ENCODE measurements around the gene CFAP119.

CFAP119 gene

DNA sequence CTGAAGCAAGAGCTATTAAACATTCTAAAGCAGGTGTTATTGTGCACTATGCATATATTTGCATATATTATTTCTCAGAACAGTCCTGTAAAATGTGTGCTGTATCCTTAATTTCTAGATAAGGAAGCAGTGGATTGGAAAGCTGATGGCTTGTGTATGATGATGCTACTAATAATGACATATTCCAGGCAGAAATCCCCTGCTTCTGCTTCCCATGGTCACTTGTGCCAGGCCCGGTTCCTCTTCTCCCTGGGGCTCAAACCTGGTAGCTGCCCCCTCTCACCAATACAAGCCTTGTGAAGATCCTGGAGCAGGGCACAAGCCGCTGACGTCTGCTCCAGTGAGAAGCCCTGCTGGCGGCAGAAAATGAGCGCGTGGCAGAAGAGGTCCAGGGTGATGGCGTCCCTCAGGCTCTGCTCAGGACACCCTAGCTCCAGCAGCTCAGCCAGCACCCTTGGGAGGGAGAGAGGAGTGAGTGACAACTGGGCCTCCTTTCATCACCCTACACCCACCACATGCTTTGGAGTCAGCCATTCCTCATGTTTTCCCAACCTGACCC lies 1.8 kb downstream of the CFAP119 start:
- DNase-seq (ENCODE audit: low spot score), result no peak
- TF ChIP-seq, protein P1, sequence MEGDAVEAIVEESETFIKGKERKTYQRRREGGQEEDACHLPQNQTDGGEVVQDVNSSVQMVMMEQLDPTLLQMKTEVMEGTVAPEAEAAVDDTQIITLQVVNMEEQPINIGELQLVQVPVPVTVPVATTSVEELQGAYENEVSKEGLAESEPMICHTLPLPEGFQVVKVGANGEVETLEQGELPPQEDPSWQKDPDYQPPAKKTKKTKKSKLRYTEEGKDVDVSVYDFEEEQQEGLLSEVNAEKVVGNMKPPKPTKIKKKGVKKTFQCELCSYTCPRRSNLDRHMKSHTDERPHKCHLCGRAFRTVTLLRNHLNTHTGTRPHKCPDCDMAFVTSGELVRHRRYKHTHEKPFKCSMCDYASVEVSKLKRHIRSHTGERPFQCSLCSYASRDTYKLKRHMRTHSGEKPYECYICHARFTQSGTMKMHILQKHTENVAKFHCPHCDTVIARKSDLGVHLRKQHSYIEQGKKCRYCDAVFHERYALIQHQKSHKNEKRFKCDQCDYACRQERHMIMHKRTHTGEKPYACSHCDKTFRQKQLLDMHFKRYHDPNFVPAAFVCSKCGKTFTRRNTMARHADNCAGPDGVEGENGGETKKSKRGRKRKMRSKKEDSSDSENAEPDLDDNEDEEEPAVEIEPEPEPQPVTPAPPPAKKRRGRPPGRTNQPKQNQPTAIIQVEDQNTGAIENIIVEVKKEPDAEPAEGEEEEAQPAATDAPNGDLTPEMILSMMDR (IDR thresholded peaks at IDR 0.05; ENCODE audit: extremely low read depth, missing control alignments), result no peak

DNA sequence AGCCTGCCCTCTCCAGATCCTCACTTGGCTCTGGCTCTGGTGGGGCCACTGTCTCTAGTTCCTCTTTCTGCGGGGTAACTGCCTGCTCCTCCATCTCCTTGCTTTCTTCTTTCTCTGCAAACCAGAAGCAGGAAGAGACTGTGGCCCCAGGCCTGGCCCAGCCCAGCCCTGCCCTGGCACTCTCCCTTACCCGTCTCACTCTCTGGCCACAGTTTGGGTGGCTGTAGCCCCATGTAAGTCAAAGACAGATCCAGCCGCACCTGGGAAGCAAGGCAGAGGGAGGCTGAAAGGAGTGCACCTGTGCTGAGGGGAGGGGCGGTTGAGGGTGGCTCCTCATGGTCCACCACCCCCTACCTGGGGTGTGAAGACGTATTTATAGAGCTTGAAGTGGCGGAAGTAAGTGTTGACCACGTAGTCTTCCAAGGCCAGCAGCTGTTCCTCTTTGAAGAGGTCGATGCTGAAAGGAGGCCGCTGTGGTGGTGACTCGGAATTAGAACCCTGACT lies 2.8 kb downstream of the CFAP119 start:
- no peak for DNase-seq (ENCODE audit: low spot score)
- TF ChIP-seq, protein P1 (IDR thresholded peaks at IDR 0.05; ENCODE audit: extremely low read depth, missing control alignments), result no peak

DNA sequence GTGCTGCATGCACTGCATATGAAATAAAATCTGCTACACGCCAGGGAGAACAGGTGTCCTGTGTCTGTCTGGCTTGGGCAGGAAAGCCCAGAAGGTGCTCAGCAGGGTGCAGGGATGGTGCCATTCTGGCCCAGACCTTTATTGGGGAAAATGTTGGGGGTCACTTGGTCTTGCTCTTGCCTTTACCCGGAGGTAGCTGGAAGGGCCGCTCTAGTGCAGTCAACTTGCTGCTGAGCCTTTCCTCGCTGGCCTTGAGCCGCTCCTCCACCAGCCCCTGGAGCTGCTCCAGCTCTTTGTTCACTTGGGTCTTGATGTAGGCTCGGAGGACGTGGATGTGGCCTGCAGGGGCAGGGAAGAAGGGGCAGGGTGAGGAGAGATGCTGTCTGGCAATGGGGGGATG lies 4.5 kb downstream of the CFAP119 start:
- DNase-seq (ENCODE audit: low spot score), result no peak
- TF ChIP-seq, protein P1 (IDR thresholded peaks at IDR 0.05; ENCODE audit: extremely low read depth, missing control alignments), result no peak

DNA sequence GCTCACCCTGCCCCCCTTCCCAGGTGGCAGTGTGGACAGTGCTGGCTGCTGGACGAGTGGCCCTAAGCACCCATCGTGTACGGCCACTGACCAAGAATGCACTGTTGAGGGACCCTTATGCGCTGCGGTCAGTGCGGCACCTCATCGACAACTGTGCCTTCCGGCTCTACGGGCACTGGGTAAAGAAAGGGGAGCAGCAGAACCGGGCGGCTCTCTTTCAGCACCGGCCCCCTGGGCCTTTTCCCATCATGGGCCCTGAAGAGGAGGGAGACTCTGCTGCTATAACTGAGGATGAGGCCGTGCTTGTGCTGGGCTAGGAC lies 5.1 kb downstream of the CFAP119 start:
- TF ChIP-seq, protein P1 (IDR thresholded peaks at IDR 0.05; ENCODE audit: extremely low read depth, missing control alignments), result no peak
- DNase-seq (ENCODE audit: low spot score), result no peak

DNA sequence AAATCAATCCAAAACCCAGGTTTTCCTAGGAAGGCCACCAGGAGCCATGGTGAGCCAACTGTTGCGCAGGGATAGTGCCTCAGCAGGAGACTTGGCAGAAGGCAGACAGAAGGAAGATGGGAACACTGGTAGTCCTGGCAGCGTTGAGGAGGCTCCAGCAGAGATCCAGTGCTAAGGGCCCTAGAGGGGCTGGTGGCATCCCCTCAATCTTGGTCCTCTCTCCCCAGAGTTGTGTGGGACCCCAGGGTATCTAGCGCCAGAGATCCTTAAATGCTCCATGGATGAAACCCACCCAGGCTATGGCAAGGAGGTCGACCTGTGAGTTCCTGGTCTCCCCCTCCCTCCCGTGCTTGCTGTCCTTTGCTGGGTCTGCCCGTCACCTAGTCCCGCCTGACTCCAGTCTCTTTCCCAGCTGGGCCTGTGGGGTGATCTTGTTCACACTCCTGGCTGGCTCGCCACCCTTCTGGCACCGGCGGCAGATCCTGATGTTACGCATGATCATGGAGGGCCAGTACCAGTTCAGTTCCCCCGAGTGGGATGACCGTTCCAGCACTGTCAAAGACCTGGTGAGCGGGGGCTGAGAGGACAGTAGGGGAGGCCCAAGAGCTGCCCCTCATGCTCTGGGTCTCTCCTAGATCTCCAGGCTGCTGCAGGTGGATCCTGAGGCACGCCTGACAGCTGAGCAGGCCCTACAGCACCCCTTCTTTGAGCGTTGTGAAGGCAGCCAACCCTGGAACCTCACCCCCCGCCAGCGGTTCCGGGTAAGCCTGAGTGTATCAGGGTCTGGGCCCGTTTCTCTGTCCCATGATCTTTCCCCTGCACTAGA lies 5.7 kb downstream of the CFAP119 start:
- TF ChIP-seq, protein P1 (IDR thresholded peaks at IDR 0.05; ENCODE audit: extremely low read depth, missing control alignments), result no peak
- no peak for DNase-seq (ENCODE audit: low spot score)

DNA sequence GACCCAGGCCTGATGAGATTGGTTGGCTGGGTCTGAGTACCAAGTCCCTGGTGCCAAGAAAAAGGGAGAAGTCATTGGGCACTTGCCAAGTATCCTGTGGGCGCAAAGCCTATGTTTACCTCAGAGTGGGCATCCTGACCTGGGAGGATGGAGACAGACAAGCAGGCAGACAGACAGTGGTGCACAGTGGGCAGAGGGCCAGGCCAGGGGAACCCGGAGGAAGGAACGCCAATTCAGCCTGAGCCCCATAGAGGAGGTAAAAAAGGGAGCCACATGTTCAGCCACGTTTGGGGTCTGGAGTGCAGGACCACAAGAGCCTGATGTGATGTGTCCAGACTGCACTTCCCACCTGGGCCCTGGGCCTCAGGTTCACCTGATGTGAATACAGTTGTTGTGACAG lies 8.3 kb downstream of the CFAP119 start:
- TF ChIP-seq, protein P1 (IDR thresholded peaks at IDR 0.05; ENCODE audit: extremely low read depth, missing control alignments), result no peak
- no peak for DNase-seq (ENCODE audit: low spot score)

DNA sequence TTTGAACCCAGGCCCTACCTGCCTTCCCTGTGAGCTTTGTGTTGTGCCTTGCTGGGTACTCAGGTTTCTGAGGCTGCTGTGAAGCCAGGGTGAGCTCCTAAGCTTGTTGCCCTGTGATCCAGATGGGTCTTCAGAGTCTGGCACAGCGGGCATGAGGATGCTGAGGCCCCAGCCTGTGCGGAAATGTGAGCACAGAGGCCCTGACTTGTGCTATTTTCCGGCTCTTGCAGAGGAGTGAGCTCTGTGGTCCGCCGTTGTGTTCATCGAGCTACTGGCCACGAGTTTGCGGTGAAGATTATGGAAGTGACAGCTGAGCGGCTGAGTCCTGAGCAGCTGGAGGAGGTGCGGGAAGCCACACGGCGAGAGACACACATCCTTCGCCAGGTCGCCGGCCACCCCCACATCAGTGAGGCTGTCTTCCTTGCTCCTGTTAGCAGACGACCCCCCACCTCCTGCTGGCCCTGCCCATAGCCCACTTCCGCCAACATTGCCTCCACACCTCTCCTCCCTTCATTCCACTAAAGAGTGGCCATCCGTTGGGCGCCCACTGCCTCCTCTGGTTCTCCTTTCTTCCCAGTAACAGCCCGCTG lies 10.9 kb downstream of the CFAP119 start:
- no peak for DNase-seq (ENCODE audit: low spot score)
- TF ChIP-seq, protein P1 (IDR thresholded peaks at IDR 0.05; ENCODE audit: extremely low read depth, missing control alignments), result no peak
